ENCODE measurements around the gene SNF8.
A peak's percentile ranks its signal among the peaks of the same experiment; 100 is the strongest.

SNF8 gene

GRCh38 chr17:48928876-48929811, 15.5 kb downstream of the SNF8 start:
- DNase-seq, result peak; percentile 36 to 51

GRCh38 chr17:48927978-48928745, 16.5 kb downstream of the SNF8 start:
- DNase-seq, result no peak

- no peak for DNase-seq
Observed at GRCh38 chr17:48925991-48926342, 18.7 kb downstream of the SNF8 start.

- DNase-seq, result peak in 1 of 2 donors; percentile 56
Observed at GRCh38 chr17:48925251-48925990, 19.2 kb downstream of the SNF8 start.

GRCh38 chr17:48915459-48916282, 29.0 kb downstream of the SNF8 start:
- DNase-seq, result peak; percentile 93 to 96

GRCh38 chr17:48912476-48912875, 32.2 kb downstream of the SNF8 start:
- DNase-seq, result no peak

GRCh38 chr17:48910370-48910769, 34.3 kb downstream of the SNF8 start:
- DNase-seq, result no peak

- no peak for DNase-seq
Observed at GRCh38 chr17:48909783-48910182, 34.9 kb downstream of the SNF8 start.

DNA sequence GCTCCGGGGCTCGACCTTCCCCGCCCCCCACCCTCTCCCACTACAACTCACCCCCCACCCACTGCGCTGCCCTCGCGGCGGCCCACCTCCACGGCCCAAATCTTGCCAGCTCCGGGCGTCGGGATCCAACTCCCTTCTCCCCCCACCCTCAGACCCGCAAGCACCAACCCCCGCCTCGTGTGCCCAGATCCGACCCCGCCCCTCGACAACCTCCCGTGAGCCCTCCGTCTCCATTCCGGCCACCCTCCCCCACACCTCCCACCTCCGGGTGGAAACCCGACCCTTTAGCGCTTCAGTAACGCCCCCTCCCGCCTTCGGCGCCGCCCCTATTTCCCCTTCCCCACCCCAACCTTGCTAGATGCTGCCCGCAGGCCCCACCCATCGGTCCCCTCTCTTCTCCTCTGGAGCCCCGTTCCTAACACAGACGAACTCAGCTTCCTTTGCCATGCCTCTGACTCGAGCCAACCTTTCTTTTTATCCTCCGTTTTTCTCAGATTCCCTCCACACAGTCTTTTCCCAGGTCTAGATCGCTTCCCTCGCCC, 35.7 kb downstream of the SNF8 start:
- DNase-seq, result peak; percentile 67 to 69

DNA sequence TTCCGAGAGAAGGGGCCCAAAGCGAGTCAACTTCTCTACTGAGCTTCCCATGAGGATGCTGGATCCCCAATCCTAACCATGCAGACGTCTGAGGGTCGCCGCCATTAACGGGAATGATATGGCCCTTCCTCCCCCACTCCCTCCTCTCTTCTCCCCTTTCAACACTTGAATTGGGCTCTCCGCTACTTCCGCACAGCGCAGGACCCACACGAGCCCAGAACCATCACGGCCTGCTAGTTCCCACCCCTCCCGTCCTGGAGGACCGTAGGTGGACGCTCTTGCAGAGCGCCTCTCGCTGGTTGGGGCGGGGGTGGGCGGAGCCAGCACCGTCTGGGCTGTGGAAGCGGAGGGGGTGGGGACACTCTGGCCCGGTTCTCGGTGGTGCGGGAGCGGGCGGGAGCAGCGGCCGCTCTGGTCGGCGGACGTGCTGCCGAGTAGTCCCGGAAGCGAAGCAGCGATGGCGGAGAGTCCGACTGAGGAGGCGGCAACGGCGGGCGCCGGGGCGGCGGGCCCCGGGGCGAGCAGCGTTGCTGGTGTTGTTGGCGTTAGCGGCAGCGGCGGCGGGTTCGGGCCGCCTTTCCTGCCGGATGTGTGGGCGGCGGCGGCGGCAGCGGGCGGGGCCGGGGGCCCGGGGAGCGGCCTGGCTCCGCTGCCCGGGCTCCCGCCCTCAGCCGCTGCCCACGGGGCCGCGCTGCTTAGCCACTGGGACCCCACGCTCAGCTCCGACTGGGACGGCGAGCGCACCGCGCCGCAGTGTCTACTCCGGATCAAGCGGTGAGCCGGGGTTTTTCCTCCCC, 36.4 kb downstream of the SNF8 start, which contains the start of gene UBE2Z:
TSS of gene UBE2Z (plus strand) at position 361 of the 797 bp plus-strand sequence. CDS start at position 458, 97 bp downstream.
- DNase-seq, result peak; percentile 92 to 96

DNA sequence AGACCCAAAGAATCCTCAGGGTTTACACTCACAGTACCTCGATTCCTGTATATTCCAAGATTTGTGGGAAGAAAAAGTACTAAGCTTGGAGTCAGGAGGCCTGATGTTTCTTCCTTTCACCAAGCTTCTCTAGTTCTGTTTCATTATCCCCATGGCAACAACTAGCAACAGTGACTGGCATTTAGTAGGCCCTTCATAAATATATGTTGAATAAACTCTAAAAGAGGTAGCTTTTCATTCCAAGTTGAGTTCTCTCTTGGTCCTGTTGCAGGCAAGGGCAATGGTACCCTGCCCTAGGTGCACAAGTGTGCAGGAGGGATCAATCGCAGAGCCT, 37.0 kb downstream of the SNF8 start:
- peak; percentile 38 to 53 for DNase-seq

- DNase-seq, result no peak
Observed at GRCh38 chr17:48905987-48906515, 38.6 kb downstream of the SNF8 start.

DNA sequence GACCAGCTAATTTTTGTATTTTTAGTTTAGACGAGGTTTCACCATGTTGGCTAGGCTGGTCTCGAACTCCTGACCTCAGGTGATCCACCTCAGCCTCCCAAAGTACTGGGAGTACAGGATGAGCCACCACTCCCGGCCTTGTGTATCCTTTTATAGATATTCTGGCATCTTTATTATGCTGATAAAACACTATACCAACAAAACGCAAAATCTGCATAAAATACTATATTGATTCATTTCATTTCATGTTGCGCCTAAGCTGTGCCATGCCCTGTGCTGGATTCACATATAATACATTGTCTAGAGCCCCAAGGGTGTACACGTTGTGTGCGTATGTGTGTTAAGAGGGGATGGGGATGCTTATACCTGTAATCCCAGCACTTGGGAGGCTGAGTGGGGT, 40.2 kb downstream of the SNF8 start:
- DNase-seq, result no peak

GRCh38 chr17:48903401-48903800, 41.2 kb downstream of the SNF8 start:
- DNase-seq, result no peak

GRCh38 chr17:48901241-48901640, 43.4 kb downstream of the SNF8 start:
- DNase-seq, result no peak

DNA sequence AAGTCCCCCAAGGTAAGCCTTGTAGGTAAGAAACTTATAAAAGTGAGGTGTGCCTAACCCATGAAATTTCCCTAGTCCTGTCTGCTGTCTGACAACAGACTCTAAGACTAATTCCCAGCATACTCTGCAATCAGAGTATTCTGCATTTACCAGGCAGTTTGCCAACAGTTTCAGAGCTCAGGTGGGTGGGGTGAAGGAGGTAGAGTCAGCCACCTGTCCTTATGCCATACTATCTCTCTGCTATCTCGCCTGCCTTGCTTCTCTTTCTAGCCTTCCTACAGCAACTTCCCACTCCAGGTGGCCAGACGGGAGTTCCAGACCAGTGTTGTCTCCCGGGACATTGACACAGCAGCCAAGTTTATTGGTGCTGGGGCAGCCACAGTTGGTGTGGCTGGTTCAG, 49.8 kb downstream of the SNF8 start:
- DNase-seq, result no peak

- DNase-seq, result no peak
Observed at GRCh38 chr17:48893646-48894508, 50.8 kb downstream of the SNF8 start.

- no peak for DNase-seq
Observed at GRCh38 chr17:48892940-48893645, 51.5 kb downstream of the SNF8 start.

- DNase-seq, result no peak
Observed at GRCh38 chr17:48890086-48890485, 54.6 kb downstream of the SNF8 start.
